GM19043 (cell line): ENCODE results near the gene MTRF1.
"Not testable (repeated sequence)": the region's sequence is repeated elsewhere in the genome, so short reads cannot be mapped to it uniquely, and the experiment has no call there.

Source experiments
- ATAC-seq: cut with Tn5 transposase; IDR thresholded peaks from one replicate; pipeline ENCODE4 v1.9.1; 2021; ENCODE audit warnings: low read depth; ENCODE audit not compliant: unreplicated experiment

The MTRF1 gene

GRCh38 chr13:41186481-41186880 is 76.9 kb downstream of the MTRF1 start:
- no peak for ATAC-seq

GRCh38 chr13:41182231-41182630 is 81.1 kb downstream of the MTRF1 start:
- ATAC-seq = no peak

- ATAC-seq = no peak
Observed at GRCh38 chr13:41179593-41180250, 83.7 kb downstream of the MTRF1 start.

GRCh38 chr13:41178040-41178439 is 85.3 kb downstream of the MTRF1 start:
- no peak for ATAC-seq

- ATAC-seq = no peak
Observed at GRCh38 chr13:41177616-41178015, 85.8 kb downstream of the MTRF1 start.

GRCh38 chr13:41175576-41175975 is 87.8 kb downstream of the MTRF1 start:
- not testable (repeated sequence) for ATAC-seq
